T-helper 1 cell (primary cell): ENCODE measurements around the gene CNGB1.
"Not testable (repeated sequence)": the region's sequence is repeated elsewhere in the genome, so short reads cannot be mapped to it uniquely, and the experiment has no call there.

Experiments
- DNase-seq, 5 donors: peaks; one replicate each; pipeline ENCODE4 v3.0.0-alpha.2; 2012 to 2020

CNGB1 gene

DNA sequence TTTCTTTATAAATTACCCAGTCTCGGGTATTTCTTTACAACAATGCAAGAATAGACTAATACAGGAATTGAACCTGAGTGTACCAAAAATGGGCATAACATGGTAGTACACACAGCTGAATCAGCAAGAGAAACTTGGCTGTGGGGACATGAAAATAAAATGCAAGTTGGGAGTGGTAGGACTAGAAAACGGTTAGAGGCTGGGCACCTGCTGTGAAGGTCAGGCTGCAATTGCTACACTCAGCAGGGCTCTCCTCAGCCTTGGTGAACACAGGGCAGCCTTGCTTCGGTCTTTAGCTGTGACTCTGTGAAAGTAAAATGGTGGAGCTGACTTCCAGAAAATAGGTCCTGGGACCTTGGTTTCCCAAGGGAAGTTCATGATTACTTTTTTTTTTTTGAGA lies 45.6 kb downstream of the CNGB1 start:
- no peak for DNase-seq

DNA sequence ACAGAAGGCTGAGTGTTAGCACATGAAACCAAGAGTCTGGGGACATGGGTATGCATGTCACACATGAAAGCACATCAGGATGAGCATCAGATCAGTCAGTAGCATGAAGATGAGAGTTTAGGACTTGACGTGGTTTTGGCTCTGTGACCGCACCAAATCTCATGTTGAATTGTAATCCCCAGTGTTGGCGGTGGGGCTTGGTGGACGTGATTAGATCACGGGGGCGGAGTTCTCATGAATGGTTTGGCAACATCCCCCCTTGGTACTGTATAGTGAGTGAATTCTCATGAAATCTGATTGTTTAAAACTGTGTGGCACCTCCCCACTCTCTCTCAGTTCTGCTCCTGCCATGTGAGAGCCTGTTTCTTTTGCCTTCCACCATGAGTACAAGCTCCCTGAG lies 46.4 kb downstream of the CNGB1 start:
- no peak for DNase-seq

- DNase-seq, result no peak
Observed at GRCh38 chr16:57923841-57924240, 47.1 kb downstream of the CNGB1 start.

- DNase-seq, result no peak
Observed at GRCh38 chr16:57923418-57923817, 47.5 kb downstream of the CNGB1 start.

- no peak for DNase-seq
Observed at GRCh38 chr16:57920880-57921229, 50.1 kb downstream of the CNGB1 start.

GRCh38 chr16:57920215-57920879 lies 50.6 kb downstream of the CNGB1 start:
- no peak for DNase-seq

GRCh38 chr16:57918994-57919393 lies 51.9 kb downstream of the CNGB1 start:
- no peak for DNase-seq

- no peak for DNase-seq
Observed at GRCh38 chr16:57918444-57918843, 52.5 kb downstream of the CNGB1 start.

GRCh38 chr16:57917929-57918328 lies 53.0 kb downstream of the CNGB1 start:
- not testable (repeated sequence) for DNase-seq

GRCh38 chr16:57917489-57917888 lies 53.4 kb downstream of the CNGB1 start:
- DNase-seq, result not testable (repeated sequence)

GRCh38 chr16:57916735-57917438 lies 54.0 kb downstream of the CNGB1 start:
- no peak for DNase-seq

DNA sequence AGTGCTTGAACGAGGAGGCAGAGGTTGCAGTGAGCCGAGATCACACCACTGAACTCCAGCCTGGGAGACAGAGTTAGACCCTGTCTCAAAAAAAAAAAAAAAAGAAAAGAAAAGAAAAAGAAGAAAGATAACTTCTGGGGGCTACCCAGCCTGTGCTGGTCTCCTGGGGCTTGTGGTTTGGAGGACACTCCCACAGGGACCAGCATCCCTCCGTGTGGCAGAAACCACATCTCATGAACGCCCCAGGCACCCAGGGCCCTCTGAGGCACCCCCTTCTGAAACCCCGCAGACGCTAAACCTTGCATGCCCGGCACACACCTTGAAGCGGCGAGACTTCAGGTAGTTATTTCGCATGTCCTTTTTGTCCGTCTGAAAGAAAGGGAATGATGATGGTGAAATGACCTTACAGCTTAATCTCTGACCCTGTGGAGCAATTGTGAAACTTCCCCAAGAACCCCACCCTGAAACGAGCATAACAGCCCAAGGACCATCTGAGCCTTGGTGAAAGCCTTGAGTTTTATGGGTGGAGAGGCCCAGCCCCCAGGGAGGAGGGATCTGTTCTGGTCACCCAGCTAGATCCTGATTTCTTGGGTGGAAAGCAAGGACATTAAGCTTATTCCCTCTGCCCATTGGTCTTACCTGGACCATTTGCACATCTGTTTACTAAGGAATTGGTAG lies 55.0 kb downstream of the CNGB1 start:
- DNase-seq, result no peak

GRCh38 chr16:57915267-57915666 lies 55.7 kb downstream of the CNGB1 start:
- no peak for DNase-seq

DNA sequence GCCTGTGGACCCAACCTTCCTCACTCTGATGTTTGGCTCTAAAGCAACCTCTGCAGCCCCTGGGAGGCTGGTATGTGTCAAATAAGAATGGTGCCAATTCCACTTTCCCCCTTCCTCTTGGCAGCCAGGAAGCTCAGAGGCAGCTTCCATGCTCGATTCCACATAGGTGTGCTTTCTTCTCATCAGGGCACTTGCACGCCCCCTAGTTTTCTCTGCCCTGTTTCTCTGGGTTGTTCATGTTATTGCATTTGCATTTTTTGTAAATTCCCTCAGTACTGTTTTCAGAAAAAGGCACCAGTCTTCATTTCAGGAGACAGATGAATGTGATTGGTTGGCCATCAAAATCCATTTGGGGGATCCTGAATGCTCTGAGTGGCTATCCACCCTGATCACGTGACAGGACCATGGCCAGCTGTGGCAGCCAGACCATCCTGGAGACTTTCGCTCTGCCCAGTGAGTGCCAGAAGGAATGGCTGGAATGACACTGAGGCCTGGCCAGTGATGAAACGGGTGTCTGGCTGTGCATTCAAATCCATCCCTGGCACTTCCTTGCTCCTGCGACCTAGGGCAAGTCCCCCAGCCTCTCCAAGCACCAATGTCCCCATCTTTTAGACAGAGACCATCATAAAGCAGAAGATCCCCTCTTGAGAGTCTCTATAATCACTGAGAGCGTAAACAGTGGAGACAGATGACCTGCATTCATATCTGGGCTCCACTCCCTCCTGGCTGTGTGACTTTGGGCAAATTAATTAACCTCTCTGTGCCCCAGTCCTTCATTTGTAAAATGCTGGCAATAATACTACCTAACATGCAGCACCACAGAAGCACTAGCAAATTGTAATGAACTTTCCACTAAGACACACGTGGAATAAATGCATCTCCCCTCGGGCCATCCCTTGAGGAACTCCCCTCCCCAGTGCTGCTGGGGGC lies 56.4 kb downstream of the CNGB1 start:
- no peak for DNase-seq

GRCh38 chr16:57912529-57913260 lies 58.2 kb downstream of the CNGB1 start:
- no peak for DNase-seq

- DNase-seq, result no peak
Observed at GRCh38 chr16:57911743-57912142, 59.2 kb downstream of the CNGB1 start.

DNA sequence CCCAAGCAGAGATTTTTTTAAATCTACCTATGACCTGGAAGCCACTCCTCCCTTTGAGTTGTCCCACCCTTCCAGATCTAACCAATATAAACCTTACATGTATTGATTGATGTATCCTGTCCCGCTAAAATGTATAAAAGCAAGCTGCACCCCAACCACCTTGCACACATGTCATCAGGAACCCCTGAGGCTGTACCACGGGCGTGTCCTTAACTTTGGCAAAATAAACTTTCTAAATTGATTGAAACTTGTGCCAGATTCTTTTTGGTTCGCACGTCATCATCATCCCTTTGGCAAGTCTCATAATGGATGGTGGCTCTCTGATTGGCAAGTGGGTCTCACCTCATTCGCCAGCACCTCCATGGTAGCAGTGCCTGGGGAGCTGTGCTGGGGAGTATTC lies 60.2 kb downstream of the CNGB1 start:
- no peak for DNase-seq

- DNase-seq, result no peak
Observed at GRCh38 chr16:57908409-57908987, 62.4 kb downstream of the CNGB1 start.

- peak in 2 of 5 donors; percentile 7 to 10 for DNase-seq
Observed at GRCh38 chr16:57906382-57907316, 64.3 kb downstream of the CNGB1 start.

DNA sequence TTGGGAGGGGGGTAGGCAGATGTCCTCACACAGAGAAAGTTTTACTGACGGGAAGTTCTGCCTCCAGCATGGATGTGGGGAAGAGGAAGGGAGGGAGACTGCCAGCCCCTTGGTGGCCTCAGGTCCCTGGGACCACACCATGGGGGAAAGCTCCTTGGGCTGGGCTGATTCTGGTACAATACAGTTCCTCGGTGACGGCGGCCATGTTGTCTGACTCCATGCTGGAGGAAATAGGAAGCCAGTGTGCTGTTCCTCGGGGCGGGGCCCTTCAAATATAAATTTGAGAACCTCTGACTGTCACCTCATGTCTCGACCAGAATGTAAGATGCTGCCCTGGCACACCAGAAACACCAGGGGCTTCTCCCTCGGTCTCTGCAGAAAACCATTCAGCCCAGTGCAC lies 66.8 kb downstream of the CNGB1 start:
- no peak for DNase-seq

DNA sequence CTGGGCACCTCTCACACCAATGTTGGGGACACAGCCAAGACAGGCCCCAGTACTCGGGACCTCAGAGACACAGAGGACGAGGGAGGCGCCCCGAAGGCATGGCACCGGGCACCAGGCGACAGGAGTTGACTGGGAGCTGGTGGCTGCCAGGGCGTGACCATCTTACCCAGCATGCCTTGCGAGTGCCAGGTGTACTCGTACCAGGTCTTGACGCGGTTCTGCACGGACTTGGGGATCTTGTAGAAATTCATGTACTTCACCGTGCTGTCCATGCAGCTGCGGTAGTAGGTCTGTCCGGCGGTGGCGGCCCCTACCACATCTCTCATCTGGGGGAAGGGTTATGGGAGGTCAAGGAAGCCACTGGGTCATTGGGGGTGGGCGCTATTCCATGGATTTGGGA lies 67.3 kb downstream of the CNGB1 start:
- DNase-seq, result no peak
